Panc1 (cell line): ENCODE data around the gene CRK. TPM values are rescaled to one million over a fixed set of nuclear protein-coding genes. Genes with fewer than 3 reads are reported as not detected.

Source experiments
- ATAC-seq: fragments of 200-7000 bp; cut with Tn5 transposase; 2 replicates; pipeline ENCODE4 v1.9.1; 2020; ENCODE audit warnings: mild to moderate bottlenecking, moderate library complexity
- BruUV-seq: library from RNA; stranded (reverse); fragments of 400-500 nt; replicated peaks from 2 replicates; lab custom pipeline; 2021; lab: Mats Ljungman, UMichigan
- CTCF ChIA-PET: fragments of 300-600 bp; sonication (Branson Sonifier 250); formaldehyde crosslinking; loops from one replicate; lab custom pipeline; 2022; ENCODE audit warnings: antibody characterized with exemption; lab: Charles Lee
- POLR2A ChIA-PET: fragments of 300-600 bp; sonication (Branson Sonifier 250); formaldehyde crosslinking; loops from one replicate; lab custom pipeline; 2022; ENCODE audit warnings: antibody characterized with exemption; lab: Charles Lee
- DNase-seq: peaks from one replicate; pipeline ENCODE4 v3.0.0-alpha.2; 2010; ENCODE audit warnings: low read depth, low spot score
- H3K27ac ChIP-seq: 2 replicates; pipeline ENCODE4 v1.5.1; 2011; ENCODE audit warnings: mild to moderate bottlenecking, low read length, inconsistent platforms
- H3K27me3 ChIP-seq: fragments of 200-500 bp; sonication (Bioruptor generic); 2 replicates; pipeline ENCODE4 v1.6.0; 2014; ENCODE audit warnings: low read length, inconsistent platforms; ENCODE audit not compliant: control insufficient read depth, insufficient read depth
- H3K36me3 ChIP-seq: fragments of 200-500 bp; sonication (Bioruptor generic); 2 replicates; pipeline ENCODE4 v1.5.1; 2014; ENCODE audit warnings: inconsistent platforms, mild to moderate bottlenecking, low read length, moderate library complexity; ENCODE audit not compliant: control insufficient read depth, insufficient read depth
- H3K4me1 ChIP-seq: 2 replicates; pipeline ENCODE4 v1.5.1; 2011; ENCODE audit warnings: inconsistent platforms, mild to moderate bottlenecking, low read length, moderate library complexity; ENCODE audit not compliant: control insufficient read depth, insufficient read depth
- H3K4me3 ChIP-seq, 2 experiments: 2 replicates each; pipeline ENCODE4 v1.5.1; 2011 to 2012; ENCODE audit warnings: low read depth in 2 of 2, low read length in 2 of 2, mild to moderate bottlenecking in 2 of 2, inconsistent platforms in 1 of 2, moderate library complexity in 1 of 2
- H3K9me3 ChIP-seq: fragments of 200-500 bp; sonication (Bioruptor generic); 2 replicates; pipeline ENCODE4 v1.5.1; 2014; ENCODE audit warnings: low read depth, mild to moderate bottlenecking, inconsistent platforms, low read length, moderate library complexity; ENCODE audit not compliant: control insufficient read depth, insufficient read depth
- CTCF ChIP-seq: fragments of 450-650 bp; IDR thresholded peaks from 2 replicates; pipeline ENCODE4 v1.5.1; 2017; ENCODE audit warnings: mild to moderate bottlenecking
- POLR2AphosphoS5 ChIP-seq: IDR thresholded peaks from 2 replicates; pipeline ENCODE4 v1.6.1; 2012; ENCODE audit warnings: mild to moderate bottlenecking, low read depth, low read length, moderate library complexity
- REST ChIP-seq, 2 experiments: IDR thresholded peaks; 2 replicates each; pipeline ENCODE4 v1.6.1; 2011 to 2012; ENCODE audit warnings: low read depth in 2 of 2, control low read depth in 1 of 2, low read length in 1 of 2, mild to moderate bottlenecking in 1 of 2, moderate library complexity in 1 of 2; ENCODE audit not compliant: insufficient read depth in 1 of 2
- SIN3A ChIP-seq: IDR thresholded peaks from 2 replicates; pipeline ENCODE4 v1.6.1; 2012; ENCODE audit warnings: low read depth, mild to moderate bottlenecking, low read length, moderate library complexity, borderline replicate concordance; ENCODE audit not compliant: insufficient read depth
- TCF7L2 ChIP-seq: IDR thresholded peaks from 2 replicates; pipeline ENCODE4 v1.6.1; 2011; ENCODE audit warnings: mild to moderate bottlenecking, low read depth, low read length, inconsistent platforms
- in situ Hi-C: cut with HindIII; loops from 2 replicates; pipeline ENCODE4 v1.10.0; 2016; ENCODE audit warnings: low sequenced_read_pairs, low pct_unique_long_range_greater_than_20kb
- intact Hi-C: fragments of 100-400 bp; cut with micrococcal nuclease; formaldehyde crosslinking; loops from one replicate; pipeline ENCODE4 v1.10.0; 2022; ENCODE audit not compliant: unreplicated experiment
- total RNA-seq: library from RNA; stranded (reverse); gene quantifications from one replicate; pipeline ENCODE4 v1.2.1, GENCODE V29; 2021; ENCODE audit not compliant: unreplicated experiment

The CRK gene
- total RNA-seq, 1 experiment from 2014 or later = 67.0 TPM

GRCh38 chr17:1384905-1385435, 71.1 kb downstream of the CRK start:
- in situ Hi-C loops (no loop called here), intact Hi-C loops (no loop called here)
- no peak overlapping the region for H3K27ac ChIP-seq
- no peaks in the 10 kb centered on the region for H3K9me3 ChIP-seq
- TF ChIP-seq SIN3A (no peak), REST (IDR thresholded peaks at IDR 0.05; ENCODE audit: insufficient read depth in 1 of 2, low read depth in 2 of 2, low read length in 1 of 2) (no peak), CTCF (no peak)
- POLR2A ChIA-PET = no interaction called here
- CTCF ChIA-PET = no interaction called here
- H3K4me1 ChIP-seq = peaks cover 35% of the 10 kb centered on the region
- DNase-seq = no peak
- BruUV-seq = no TSS peak
- no peaks in the 10 kb centered on the region for H3K36me3 ChIP-seq
- ATAC-seq = no peak
- H3K27me3 ChIP-seq = no peaks in the 10 kb centered on the region
- H3K4me3 ChIP-seq = no peak overlapping the region

GRCh38 chr17:1379930-1380313, 76.1 kb downstream of the CRK start:
- CTCF ChIA-PET = interaction anchor here (1.7 kb wide), 1 partner anchor 14 kb away, joined by 7 read pairs; no protein-coding TSS in a partner anchor
- intact Hi-C loops = no loop called here
- POLR2A ChIA-PET = no interaction called here
- Histone ChIP-seq H3K27me3 (no peaks in the 10 kb centered on the region), H3K9me3 (no peaks in the 10 kb centered on the region), H3K4me1 (peaks cover 51% of the 10 kb centered on the region), H3K36me3 (no peaks in the 10 kb centered on the region; the same call in 1 of the 2 replicates), H3K4me3 (no peak overlapping the region), H3K27ac (no peak overlapping the region)
- TF ChIP-seq TCF7L2 = no peak
- no peak for TF ChIP-seq CTCF
- TF ChIP-seq POLR2AphosphoS5 = no peak
- TF ChIP-seq REST (IDR thresholded peaks at IDR 0.05; ENCODE audit: insufficient read depth in 1 of 2, low read depth in 2 of 2, low read length in 1 of 2) = no peak
- no peak for TF ChIP-seq SIN3A
- DNase-seq (no peak), ATAC-seq (no peak)
- no TSS peak for BruUV-seq
- in situ Hi-C loops = no loop called here
